ENCODE data around the gene TSPAN19.

Gene TSPAN19

GRCh38 chr12:85000729-85001128, 35.3 kb downstream of the TSPAN19 start:
- no peak for DNase-seq (ENCODE audit: low read depth)

- no peak for DNase-seq (ENCODE audit: low read depth)
Observed at GRCh38 chr12:84998341-84998740, 37.7 kb downstream of the TSPAN19 start.

DNA sequence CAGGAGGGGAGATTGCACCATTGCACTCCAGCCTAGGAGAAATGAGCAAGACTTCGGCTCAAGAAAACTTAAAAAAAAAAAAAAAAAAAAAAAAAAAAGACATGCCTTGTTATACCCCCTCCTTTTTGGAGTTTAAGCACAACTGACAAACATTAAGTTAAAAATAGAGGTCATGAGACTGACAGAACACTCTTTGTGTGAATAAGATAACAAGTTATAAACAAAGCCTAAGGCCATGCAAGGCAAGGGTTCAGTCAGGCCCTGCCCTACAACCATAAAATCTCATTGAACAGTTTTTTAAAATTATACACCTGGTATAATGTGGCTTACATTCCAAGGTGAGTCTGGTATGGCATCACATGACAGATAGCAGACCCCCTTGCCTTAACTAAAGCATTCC, 39.3 kb downstream of the TSPAN19 start:
- DNase-seq (ENCODE audit: low read depth): no peak

DNA sequence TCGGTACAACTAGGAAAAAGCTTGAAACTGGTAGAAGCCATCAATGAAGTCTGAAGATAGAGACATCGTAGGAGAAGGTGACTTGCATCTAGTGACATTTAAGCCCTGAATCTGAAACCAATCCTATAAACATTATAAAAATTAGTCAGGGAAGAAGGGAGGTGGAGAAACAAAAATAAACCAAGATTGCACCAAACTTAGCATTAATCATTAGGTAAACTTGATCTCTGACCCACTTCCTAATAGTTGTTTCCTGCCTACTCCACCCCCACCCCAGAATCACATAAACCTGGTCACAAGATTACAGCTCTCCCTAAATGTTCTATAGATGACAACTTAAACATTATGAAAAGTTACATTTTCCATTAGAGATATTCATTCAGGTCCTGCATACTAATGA, 40.4 kb downstream of the TSPAN19 start:
- no peak for DNase-seq (ENCODE audit: low read depth)

DNA sequence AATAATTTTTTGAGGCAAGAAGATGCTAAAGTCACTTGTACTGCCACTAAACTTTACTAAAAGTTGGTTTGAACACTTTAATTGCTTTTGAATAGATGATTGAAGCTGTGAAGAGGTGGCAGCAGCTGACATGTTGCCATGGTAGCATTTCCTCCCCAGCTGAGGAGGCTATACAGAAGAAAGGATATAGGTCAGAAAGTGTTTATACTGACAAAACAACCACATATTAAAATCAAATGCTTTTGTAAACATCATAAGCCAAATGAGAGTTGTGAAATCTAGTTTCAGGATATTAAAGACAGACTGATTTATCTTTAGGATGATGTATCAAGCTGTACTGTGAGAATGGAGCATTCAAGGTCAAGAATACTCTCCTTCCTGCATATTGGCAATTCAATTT, 41.7 kb downstream of the TSPAN19 start:
- DNase-seq (ENCODE audit: low read depth): no peak

- no peak for DNase-seq (ENCODE audit: low read depth)
Observed at GRCh38 chr12:84986586-84986985, 49.5 kb downstream of the TSPAN19 start.

DNA sequence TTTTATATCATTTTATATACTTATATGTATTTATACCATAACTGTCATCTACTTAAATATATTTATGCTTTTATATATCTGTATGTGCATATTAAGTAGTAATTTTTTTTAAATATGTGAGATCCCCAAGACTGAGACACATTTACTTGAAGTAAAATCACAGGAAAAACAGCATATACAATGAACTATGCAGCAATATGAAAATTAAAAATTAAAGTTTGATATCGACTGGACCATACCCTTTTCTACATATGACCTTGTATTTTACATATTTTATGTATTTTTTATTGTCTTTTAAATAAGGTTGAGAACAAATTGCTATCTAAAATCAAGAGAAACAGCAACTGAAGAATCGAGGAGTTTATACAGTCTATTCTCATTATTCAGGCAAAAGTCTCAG, 50.0 kb downstream of the TSPAN19 start:
- no peak for DNase-seq (ENCODE audit: low read depth)

GRCh38 chr12:84983289-84983688, 52.8 kb downstream of the TSPAN19 start:
- DNase-seq (ENCODE audit: low read depth): no peak

DNA sequence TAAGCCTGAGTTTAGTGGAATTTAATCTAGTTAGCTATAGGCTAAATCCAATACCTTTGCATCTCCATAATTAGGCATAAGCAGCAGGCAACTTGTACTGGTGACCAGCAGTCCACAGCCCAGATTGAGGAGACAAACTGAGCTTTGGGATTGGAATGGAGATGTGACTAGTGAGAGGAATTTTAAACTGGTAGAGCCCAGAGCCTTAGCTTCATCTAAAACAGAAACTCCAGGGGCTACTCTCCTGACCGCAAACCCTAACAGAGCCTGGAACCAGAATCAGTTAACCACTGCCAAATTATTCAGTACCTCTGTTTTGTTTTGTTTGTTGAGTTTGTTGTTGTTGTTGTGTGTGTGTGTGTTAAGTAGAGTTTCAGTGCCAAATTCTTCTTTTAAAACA, 53.2 kb downstream of the TSPAN19 start:
- DNase-seq (ENCODE audit: low read depth): no peak

DNA sequence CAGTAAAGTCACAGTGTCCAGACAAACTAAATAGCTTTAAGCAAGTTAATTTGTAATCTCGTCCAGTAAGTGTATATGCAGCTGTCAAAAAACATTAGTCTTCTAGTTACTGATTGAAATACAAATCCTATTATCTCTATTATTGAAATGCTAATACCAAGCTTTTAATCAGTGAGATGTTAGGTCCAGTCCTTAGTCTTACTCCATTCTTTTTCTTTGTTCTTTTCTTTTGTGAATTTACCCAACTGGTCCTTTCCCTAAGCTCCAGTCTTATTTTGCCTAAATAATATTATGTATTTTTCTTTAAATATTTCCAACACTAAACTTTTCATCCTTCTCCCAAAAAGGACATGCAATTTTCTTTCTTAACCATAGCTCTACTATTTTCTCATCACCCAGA, 57.2 kb downstream of the TSPAN19 start:
- no peak for DNase-seq (ENCODE audit: low read depth)

DNA sequence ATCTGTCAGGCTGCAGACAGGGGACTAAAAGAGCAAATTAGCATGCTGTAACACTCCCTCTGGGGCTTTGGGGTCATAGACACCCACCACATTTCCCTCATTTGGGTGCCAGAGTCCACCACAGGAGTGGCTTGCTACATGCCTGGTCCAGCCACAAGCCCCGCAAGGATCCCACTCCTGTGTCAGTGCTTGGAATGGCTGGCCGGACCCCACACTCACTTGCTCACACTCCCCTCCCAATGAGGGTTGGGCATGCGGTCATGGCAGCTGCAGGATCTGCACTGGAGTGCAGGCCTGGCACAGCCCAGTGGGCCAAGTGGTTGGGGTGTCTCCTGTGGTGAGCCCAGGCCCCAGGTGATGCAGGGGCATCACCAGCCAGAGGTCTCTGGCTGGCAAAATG, 59.9 kb downstream of the TSPAN19 start:
- DNase-seq (ENCODE audit: low read depth): no peak

GRCh38 chr12:84974155-84974815, 61.8 kb downstream of the TSPAN19 start:
- DNase-seq (ENCODE audit: low read depth): no peak

- DNase-seq (ENCODE audit: low read depth): no peak
Observed at GRCh38 chr12:84973026-84973425, 63.1 kb downstream of the TSPAN19 start.

DNA sequence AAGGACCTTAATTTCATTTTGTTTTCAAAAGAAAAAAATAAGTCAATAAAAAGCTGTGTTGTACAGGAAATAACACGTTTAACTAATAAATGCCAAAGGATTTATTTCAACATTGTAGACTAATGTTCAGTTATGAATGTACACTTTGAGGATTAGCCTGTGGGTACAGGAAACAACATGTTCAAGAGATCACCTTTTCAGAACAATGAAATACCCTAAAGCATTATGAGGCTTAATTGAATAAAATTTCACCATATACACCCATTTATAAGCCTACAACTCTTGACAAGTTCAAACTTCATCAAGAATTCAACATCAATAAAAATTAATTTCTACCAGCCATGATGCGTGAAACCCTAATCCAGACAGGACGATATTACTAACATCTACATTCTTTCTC, 66.9 kb downstream of the TSPAN19 start:
- no peak for DNase-seq (ENCODE audit: low read depth)
